Heart left ventricle (tissue), 13 donors: ENCODE data around the gene ALK.

ENCODE experiments used
- CTCF ChIP-seq, 12 donors: fragments of 200-600 bp; sonication (generic) in 4 of 12; IDR thresholded peaks; one replicate each; pipeline versions ENCODE4 v1.5.0 to v1.8.0; 2018 to 2022; ENCODE audit warnings: antibody characterized with exemption in 12 of 12, mild to moderate bottlenecking in 5 of 12
- POLR2A ChIP-seq, 2 donors: fragments of 450-650 bp; IDR thresholded peaks; one replicate each; pipeline ENCODE4 v1.6.1; 2017; ENCODE audit warnings: antibody characterized with exemption in 2 of 2, mild to moderate bottlenecking in 2 of 2, moderate library complexity in 2 of 2
- donor health status: ischemic (EF 13 %, LVEDD 7.1; RV severe dilation, severe dysfunction).
- donor health status: DM: no; HTN: yes; CAD: no.
- donor health status: DM: no; HTN: no; CAD: no.
- donor health status: ischemic (EF 25% LVEDD 6.9; RV normal size, moderate dysfunction).
- donor health status: ischemic (EF 25% LVEDD 5.7; RV mildly dilated, moderate dysfunction).
- donor health status: ischemic (EF 35%, LVEDD 5.7; RV mildly dilated, moderate dysfunction).
- donor health status: nonischemic (EF 11% LVEDD 7.7; RV severe dilation, severe dysfunction).
- donor health status: DM: yes; HTN: yes; CAD: no.
- donor health status: PGD.
- donor health status: ischemic (EF 29% LVEDD 5.4; RV normal size, mild dysfunction).
- donor health status: nonischemic (EF 23%, LVEDD 6.1; RV moderate dilation, normal function).

- TF ChIP-seq CTCF (IDR thresholded peaks at IDR 0.05): no peak
- TF ChIP-seq POLR2A (IDR thresholded peaks at IDR 0.05): no peak
Observed at GRCh38 chr2:29766191-29766590, 155.2 kb downstream of the ALK start.
